Endothelial cell of umbilical vein (primary cell): Measurements from ENCODE around the gene CTLA4. TPM values are rescaled to one million over a fixed set of nuclear protein-coding genes. Genes with fewer than 3 reads are reported as not detected.

Source experiments
- BruUV-seq: library from RNA; stranded (reverse); fragments of 400-500 nt; replicated peaks from 2 replicates; lab custom pipeline; 2021; lab: Mats Ljungman, UMichigan
- CTCF ChIA-PET: fragments of 300-600, 350-600 bp; sonication (Branson Sonifier 250); formaldehyde crosslinking; loops from one replicate; lab custom pipeline; 2021; ENCODE audit warnings: antibody characterized with exemption, inconsistent platforms; lab: Charles Lee
- POLR2A ChIA-PET: fragments of 300-600, 350-600 bp; sonication (Branson Sonifier 250); formaldehyde crosslinking; loops from one replicate; lab custom pipeline; 2021; ENCODE audit warnings: antibody characterized with exemption, inconsistent platforms; lab: Charles Lee
- DNase-seq: peaks from one replicate; pipeline ENCODE4 v3.0.0-alpha.2; 2011; ENCODE audit warnings: low read depth, low spot score
- FAIRE-seq: peaks from 2 replicates; lab custom pipeline; 2011; peaks lifted over from hg19 to GRCh38; lab: Jason Lieb, UNC
- H2AFZ ChIP-seq: 2 replicates; pipeline ENCODE4 v1.6.0; 2012; ENCODE audit warnings: low read depth, low read length, control low read depth, inconsistent platforms
- H3K27ac ChIP-seq: 2 replicates; pipeline ENCODE4 v1.5.1; 2011; ENCODE audit warnings: low read depth, mild to moderate bottlenecking, control low read depth, low read length, moderate library complexity; ENCODE audit not compliant: insufficient read depth
- H3K27me3 ChIP-seq, 2 experiments: 2 replicates each; pipeline versions ENCODE4 v1.6.0 to v1.6.1; 2011; ENCODE audit warnings: low read length in 2 of 2, mixed read lengths in 1 of 2; ENCODE audit not compliant: control insufficient read depth in 2 of 2, insufficient read depth in 2 of 2
- H3K36me3 ChIP-seq, 2 experiments: 2 replicates in 1 of 2; 3 replicates in 1 of 2; pipeline ENCODE4 v1.5.1; 2011; ENCODE audit warnings: low read length in 2 of 2, mild to moderate bottlenecking in 1 of 2, moderate library complexity in 1 of 2; ENCODE audit not compliant: control insufficient read depth in 2 of 2, insufficient read depth in 2 of 2; ENCODE audit errors: extremely low read depth in 1 of 2
- H3K4me1 ChIP-seq: 3 replicates; pipeline ENCODE4 v1.5.1; 2011; ENCODE audit warnings: mild to moderate bottlenecking, low read length; ENCODE audit not compliant: control insufficient read depth, insufficient read depth; ENCODE audit errors: extremely low read depth
- H3K4me2 ChIP-seq: 2 replicates; pipeline ENCODE4 v1.6.1; 2011; ENCODE audit warnings: low read length, control low read depth, mixed read lengths; ENCODE audit not compliant: insufficient read depth
- H3K4me3 ChIP-seq, 3 experiments: fragments of 200-600 bp in 1 of 3; sonication (generic), shearing (Covaris generic) in 1 of 3; replicated peaks in 1 of 3; 2 replicates each; pipeline ENCODE4 v1.5.1; 2011 to 2016; ENCODE audit warnings: control low read depth in 3 of 3, low read length in 3 of 3, mild to moderate bottlenecking in 2 of 3, inconsistent platforms in 1 of 3, low read depth in 1 of 3, moderate library complexity in 1 of 3; ENCODE audit not compliant: insufficient read depth in 1 of 3
- H3K79me2 ChIP-seq: 2 replicates; pipeline ENCODE4 v1.6.0; 2012; ENCODE audit warnings: low read length, inconsistent platforms; ENCODE audit not compliant: control insufficient read depth, insufficient read depth
- H3K9ac ChIP-seq: replicated peaks from 2 replicates; pipeline ENCODE3; 2011; ENCODE audit warnings: low read length, control low read depth; ENCODE audit not compliant: insufficient read depth; ENCODE audit errors: extremely low read depth
- H3K9me1 ChIP-seq: replicated peaks from 3 replicates; pipeline ENCODE4 v1.6.0; 2011; ENCODE audit warnings: mild to moderate bottlenecking, low read length; ENCODE audit not compliant: control insufficient read depth, insufficient read depth; ENCODE audit errors: extremely low read depth
- H3K9me3 ChIP-seq: replicated peaks from 2 replicates; pipeline ENCODE4 v1.5.1; 2012; ENCODE audit warnings: low read length, inconsistent platforms; ENCODE audit not compliant: control insufficient read depth, insufficient read depth
- H4K20me1 ChIP-seq: replicated peaks from 2 replicates; pipeline ENCODE3; 2011; ENCODE audit warnings: mild to moderate bottlenecking, low read length; ENCODE audit not compliant: control insufficient read depth, insufficient read depth; ENCODE audit errors: extremely low read depth
- EZH2 ChIP-seq: IDR thresholded peaks from 2 replicates; pipeline ENCODE4 v1.6.1; 2012; ENCODE audit warnings: borderline replicate concordance, low read depth, mild to moderate bottlenecking, moderate library complexity, low read length, inconsistent platforms; ENCODE audit not compliant: severe bottlenecking
- FOS ChIP-seq: IDR thresholded peaks from 2 replicates; pipeline ENCODE4 v1.6.1; 2011; ENCODE audit warnings: mild to moderate bottlenecking, low read length, moderate library complexity, borderline replicate concordance; ENCODE audit not compliant: insufficient read depth
- GATA2 ChIP-seq: IDR thresholded peaks from 2 replicates; pipeline ENCODE4 v1.7.0; 2011; ENCODE audit warnings: low read depth, mild to moderate bottlenecking, moderate library complexity, mixed read lengths, low read length; ENCODE audit not compliant: insufficient read length, insufficient read depth
- JUN ChIP-seq: IDR thresholded peaks from 2 replicates; pipeline ENCODE4 v1.6.1; 2011; ENCODE audit warnings: borderline replicate concordance, low read depth; ENCODE audit not compliant: insufficient read length, insufficient read depth
- MYC ChIP-seq: IDR thresholded peaks from one replicate; pipeline ENCODE4 v1.6.1; 2011; ENCODE audit warnings: mild to moderate bottlenecking, low read depth, low read length
- POLR2A ChIP-seq: IDR thresholded peaks from 2 replicates; pipeline ENCODE4 v1.6.1; 2012; ENCODE audit warnings: low read depth, mild to moderate bottlenecking, control low read depth, low read length
- POLR2AphosphoS5 ChIP-seq: IDR thresholded peaks from 2 replicates; pipeline ENCODE4 v1.6.1; 2012; ENCODE audit warnings: low read depth, mild to moderate bottlenecking, control low read depth, low read length, moderate library complexity; ENCODE audit not compliant: insufficient read depth
- dilution Hi-C: fragments of 300-500 bp; cut with MboI; formaldehyde crosslinking; loops from one replicate; pipeline ENCODE4 v1.15.0; 2019; ENCODE audit warnings: low sequenced_read_pairs; ENCODE audit not compliant: extremely low pct_ligation_motif_present
- intact Hi-C: fragments of 100-400 bp; cut with micrococcal nuclease; formaldehyde crosslinking; loops from one replicate; pipeline ENCODE4 v1.10.0; 2022
- polyA plus RNA-seq, 4 experiments: library from polyadenylated mRNA; depleted of rRNA in 3 of 4; stranded (reverse) in 3 of 4; unstranded in 1 of 4; fragments of >200 nt; gene quantifications; 2 replicates each; pipeline versions ENCODE4 v1.2.1 to v1.2.3, GENCODE V29; 2011 to 2012; ENCODE audit warnings: missing spikeins in 1 of 4
- total RNA-seq: library from RNA; stranded (reverse); gene quantifications from 2 replicates; pipeline ENCODE4 v1.2.3, GENCODE V29; 2021
- TF ChIP-seq, protein P1 (sequence below): IDR thresholded peaks from 2 replicates; pipeline ENCODE4 v1.6.1; 2011; ENCODE audit not compliant: insufficient read depth, insufficient read length
- TF ChIP-seq, protein P2 (sequence below), 2 donors: IDR thresholded peaks; 1 replicate in 1 of 2; 2 replicates in 1 of 2; pipeline ENCODE4 v1.5.1; 2011; ENCODE audit warnings: low read length in 2 of 2, mild to moderate bottlenecking in 2 of 2, moderate library complexity in 2 of 2, control low read depth in 1 of 2, inconsistent platforms in 1 of 2, low read depth in 1 of 2; ENCODE audit not compliant: insufficient read depth in 1 of 2; ENCODE audit errors: extremely low read depth in 1 of 2

CTLA4 gene
- total and polyA plus RNA-seq, 2 donors (not counting 3 experiments of a cell fraction or from before 2014, with no cell fraction given) = not detected

DNA sequence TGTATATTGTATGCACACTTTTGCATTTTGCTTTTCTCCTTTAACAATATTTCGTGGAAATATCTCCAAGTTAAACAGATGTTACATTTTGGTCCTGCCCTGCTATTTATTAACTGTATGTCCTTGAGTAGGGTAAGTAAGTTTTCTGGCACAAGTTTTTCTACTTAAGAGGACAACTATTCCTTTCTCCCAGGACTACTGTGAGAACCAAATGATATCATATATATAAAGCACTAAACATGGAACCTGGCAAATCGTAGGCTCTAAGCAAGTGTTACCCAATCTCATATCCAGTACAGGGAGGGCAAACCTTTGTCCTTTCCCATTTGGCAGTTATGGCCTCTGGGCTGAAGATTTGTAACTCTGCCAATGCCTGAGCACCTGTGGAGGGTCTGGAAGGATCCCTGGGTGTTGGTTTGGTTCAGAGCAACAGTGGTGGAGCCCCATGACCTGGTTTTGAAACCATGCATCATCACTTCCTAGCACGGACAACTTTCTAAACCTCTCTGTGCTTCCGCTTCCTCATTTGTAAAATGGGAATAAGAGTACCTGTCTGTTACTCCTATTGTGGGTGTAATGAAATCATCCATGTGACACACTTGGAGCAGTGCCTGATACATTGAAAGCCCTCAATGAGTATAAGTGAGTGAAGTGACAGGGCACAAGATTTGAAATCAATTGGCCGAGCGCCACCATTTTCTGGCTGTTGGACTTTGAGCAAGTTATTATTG lies 40.7 kb downstream of the CTLA4 start:
- Histone ChIP-seq H3K79me2 (no peaks in the 10 kb centered on the region), H2AFZ (no peak overlapping the region), H3K4me3 (no peak overlapping the region), H3K9me3 (no peaks in the 10 kb centered on the region), H3K36me3 (no peaks in the 10 kb centered on the region), H3K27ac (no peak overlapping the region), H3K27me3 (no peaks in the 10 kb centered on the region), H4K20me1 (no peaks in the 10 kb centered on the region), H3K4me2 (no peak overlapping the region), H3K4me1 (peaks cover 8% of the 10 kb centered on the region), H3K9me1 (no peaks in the 10 kb centered on the region), H3K9ac (no peak overlapping the region)
- ChIA-PET CTCF (interaction anchor here (1.6 to 2.4 kb wide), 3 partner anchors 10 to 1319 kb away, joined by 8 to 50 read pairs (median 25); no protein-coding TSS in a partner anchor), POLR2A (no interaction called here)
- TF ChIP-seq EZH2 = no peak
- TF ChIP-seq, protein P1, sequence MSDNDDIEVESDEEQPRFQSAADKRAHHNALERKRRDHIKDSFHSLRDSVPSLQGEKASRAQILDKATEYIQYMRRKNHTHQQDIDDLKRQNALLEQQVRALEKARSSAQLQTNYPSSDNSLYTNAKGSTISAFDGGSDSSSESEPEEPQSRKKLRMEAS = no peak
- TF ChIP-seq POLR2AphosphoS5 = no peak
- no peak for TF ChIP-seq FOS
- TF ChIP-seq GATA2 = no peak
- TF ChIP-seq JUN = no peak
- TF ChIP-seq MYC = no peak
- TF ChIP-seq, protein P2, sequence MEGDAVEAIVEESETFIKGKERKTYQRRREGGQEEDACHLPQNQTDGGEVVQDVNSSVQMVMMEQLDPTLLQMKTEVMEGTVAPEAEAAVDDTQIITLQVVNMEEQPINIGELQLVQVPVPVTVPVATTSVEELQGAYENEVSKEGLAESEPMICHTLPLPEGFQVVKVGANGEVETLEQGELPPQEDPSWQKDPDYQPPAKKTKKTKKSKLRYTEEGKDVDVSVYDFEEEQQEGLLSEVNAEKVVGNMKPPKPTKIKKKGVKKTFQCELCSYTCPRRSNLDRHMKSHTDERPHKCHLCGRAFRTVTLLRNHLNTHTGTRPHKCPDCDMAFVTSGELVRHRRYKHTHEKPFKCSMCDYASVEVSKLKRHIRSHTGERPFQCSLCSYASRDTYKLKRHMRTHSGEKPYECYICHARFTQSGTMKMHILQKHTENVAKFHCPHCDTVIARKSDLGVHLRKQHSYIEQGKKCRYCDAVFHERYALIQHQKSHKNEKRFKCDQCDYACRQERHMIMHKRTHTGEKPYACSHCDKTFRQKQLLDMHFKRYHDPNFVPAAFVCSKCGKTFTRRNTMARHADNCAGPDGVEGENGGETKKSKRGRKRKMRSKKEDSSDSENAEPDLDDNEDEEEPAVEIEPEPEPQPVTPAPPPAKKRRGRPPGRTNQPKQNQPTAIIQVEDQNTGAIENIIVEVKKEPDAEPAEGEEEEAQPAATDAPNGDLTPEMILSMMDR (IDR thresholded peaks at IDR 0.05; ENCODE audit: extremely low read depth in 1 of 2, insufficient read depth in 1 of 2, low read depth in 1 of 2, low read length in 2 of 2) = no peak
- TF ChIP-seq POLR2A = no peak
- DNase-seq = no peak
- intact Hi-C loops (loop anchor here (2.0 to 5.0 kb wide), 3 partner anchors 683 to 1333 kb away; partner anchors contain the start of gene ICA1L), dilution Hi-C loops (no loop called here)
- BruUV-seq = no TSS peak
- FAIRE-seq = no peak
